Esophagus squamous epithelium (tissue), 5 donors: ENCODE data around the gene GSG1L. TPM values are rescaled to one million over a fixed set of nuclear protein-coding genes. Genes with fewer than 3 reads are reported as not detected.

ENCODE experiments used
- DNase-seq: peaks from one replicate; lab custom pipeline; 2025; lab: John Stamatoyannopoulos, UW
- H3K27ac ChIP-seq, 4 donors: fragments of 200-600 bp; sonication (generic); one replicate each; pipeline ENCODE4 v1.5.1; 2016 to 2019; ENCODE audit warnings: mild to moderate bottlenecking in 1 of 4
- H3K27me3 ChIP-seq, 4 donors: fragments of 200-600 bp; sonication (generic); 1 replicate in 3 of 4; 2 replicates in 1 of 4; pipeline versions ENCODE4 v1.5.1 to v1.6.0; 2017 to 2021; ENCODE audit warnings: antibody characterized with exemption in 1 of 4
- H3K36me3 ChIP-seq, 3 donors: fragments of 200-600 bp; sonication (generic); one replicate each; pipeline ENCODE4 v1.5.1; 2016 to 2019
- H3K4me1 ChIP-seq, 3 donors: fragments of 200-600 bp; sonication (generic); one replicate each; pipeline ENCODE4 v1.5.1; 2017 to 2019
- H3K4me3 ChIP-seq, 4 donors: fragments of 200-600 bp; sonication (generic); 1 replicate in 3 of 4; 2 replicates in 1 of 4; pipeline ENCODE4 v1.5.1; 2016 to 2019; ENCODE audit warnings: mild to moderate bottlenecking in 2 of 4, moderate library complexity in 1 of 4
- H3K9me3 ChIP-seq, 3 donors: fragments of 200-600 bp; sonication (generic); one replicate each; pipeline ENCODE4 v1.5.1; 2016 to 2019
- CTCF ChIP-seq, 6 experiments: fragments of 450-650 bp in 4 of 6; fragments of 200-600 bp in 2 of 6; sonication (generic) in 2 of 6; IDR thresholded peaks; one replicate each; pipeline ENCODE4 v1.5.1; 2016 to 2019; ENCODE audit warnings: antibody characterized with exemption in 6 of 6, mild to moderate bottlenecking in 4 of 6, moderate library complexity in 4 of 6
- POLR2A ChIP-seq, 4 donors: fragments of 450-650 bp; IDR thresholded peaks; one replicate each; pipeline ENCODE4 v1.6.1; 2017; ENCODE audit warnings: antibody characterized with exemption in 4 of 4, mild to moderate bottlenecking in 4 of 4, moderate library complexity in 3 of 4
- WGBS, 2 donors: methylation state at CpG; one replicate each; pipeline ENCODE4 v1.1.5; 2018; 5-methylcytosine and 5-hydroxymethylcytosine counted together
- intact Hi-C: fragments of 100-400 bp; cut with DNase I; formaldehyde crosslinking; loops from one replicate; pipeline ENCODE4 v1.15.0; 2022
- total RNA-seq, 4 donors: library from RNA; depleted of rRNA; stranded (reverse); fragments of >200 nt; gene quantifications; one replicate each; pipeline ENCODE4 v1.1.0, GENCODE V29; 2016
- donor health status: DM: yes; HTN: yes; CAD: no.

GSG1L gene
- total RNA-seq, 4 donors from 2014 or later, result under 0.01 to 0.21 TPM; not detected in 2

GRCh38 chr16:28009586-28010373 is 53.7 kb downstream of the GSG1L start:
- no peaks in the 10 kb centered on the region for H3K9me3 ChIP-seq
- H3K36me3 ChIP-seq, result no peaks in the 10 kb centered on the region
- 67 to 73% methylated on average over 13 to 15 of the region's 17 CpGs for WGBS, 2 donors
- no peaks in the 10 kb centered on the region for H3K4me1 ChIP-seq
- intact Hi-C loops, result no loop called here
- DNase-seq, result no peak
- TF ChIP-seq CTCF (IDR thresholded peaks at IDR 0.05), result no peak
- TF ChIP-seq POLR2A (IDR thresholded peaks at IDR 0.05), result no peak
- no peak overlapping the region for H3K4me3 ChIP-seq
- H3K27ac ChIP-seq, result no peak overlapping the region
- H3K27me3 ChIP-seq, result peaks cover 0 to 43% (median 0%) of the 10 kb centered on the region in 4 donors

DNA sequence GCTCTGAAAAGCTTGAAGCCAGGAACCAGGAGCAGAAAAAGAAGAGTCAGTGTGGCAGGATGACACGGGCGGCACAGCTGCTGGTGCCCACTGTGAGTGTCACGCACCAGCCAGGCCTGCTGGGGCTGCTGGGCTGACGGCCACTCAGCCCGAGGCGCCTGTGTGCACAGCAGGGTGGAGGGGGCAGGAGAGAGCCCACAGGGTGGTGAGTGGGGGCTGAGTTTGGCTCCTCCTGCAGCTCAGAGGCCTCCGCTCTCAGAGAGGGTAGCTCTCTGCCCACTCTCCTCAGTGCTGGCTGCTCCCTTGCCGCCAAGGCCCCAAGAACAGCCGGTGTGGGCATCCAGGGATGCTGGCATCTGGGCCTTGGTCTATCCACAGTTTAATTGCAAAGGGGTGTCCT is 59.6 kb downstream of the GSG1L start:
- Histone ChIP-seq H3K4me1 (no peaks in the 10 kb centered on the region), H3K4me3 (no peak overlapping the region), H3K9me3 (no peaks in the 10 kb centered on the region), H3K36me3 (no peaks in the 10 kb centered on the region), H3K27me3 (peaks cover 0 to 22% (median 0%) of the 10 kb centered on the region in 4 donors), H3K27ac (no peak overlapping the region)
- 62 to 75% methylated on average over 6 to 8 of the region's 9 CpGs for WGBS, 2 donors
- intact Hi-C loops, result no loop called here
- DNase-seq, result no peak
- TF ChIP-seq POLR2A (IDR thresholded peaks at IDR 0.05) (no peak), CTCF (IDR thresholded peaks at IDR 0.05) (no peak)

- H3K27me3 ChIP-seq, result peaks cover 0 to 15% (median 0%) of the 10 kb centered on the region in 4 donors
- H3K4me1 ChIP-seq, result no peaks in the 10 kb centered on the region
- no peak overlapping the region for H3K27ac ChIP-seq
- DNase-seq, result no peak
- no peaks in the 10 kb centered on the region for H3K9me3 ChIP-seq
- no peak for TF ChIP-seq CTCF (IDR thresholded peaks at IDR 0.05)
- no peak for TF ChIP-seq POLR2A (IDR thresholded peaks at IDR 0.05)
- 69 to 72% methylated on average over 13 of the region's 14 CpGs for WGBS, 2 donors
- H3K4me3 ChIP-seq, result no peak overlapping the region
- no peaks in the 10 kb centered on the region for H3K36me3 ChIP-seq
- intact Hi-C loops, result no loop called here
Measured at GRCh38 chr16:28003021-28003865, 60.3 kb downstream of the GSG1L start.

- 57 to 90% methylated on average over 1 to 3 of the region's 4 CpGs for WGBS, 2 donors
- Histone ChIP-seq H3K4me1 (no peaks in the 10 kb centered on the region), H3K9me3 (no peaks in the 10 kb centered on the region), H3K4me3 (no peak overlapping the region), H3K36me3 (no peaks in the 10 kb centered on the region), H3K27me3 (peaks cover 0 to 9% (median 0%) of the 10 kb centered on the region in 4 donors), H3K27ac (no peak overlapping the region)
- TF ChIP-seq CTCF (IDR thresholded peaks at IDR 0.05) (no peak), POLR2A (IDR thresholded peaks at IDR 0.05) (no peak)
- no peak for DNase-seq
- intact Hi-C loops, result no loop called here
Measured at GRCh38 chr16:28001642-28002041, 61.9 kb downstream of the GSG1L start.

GRCh38 chr16:28001184-28001583 is 62.3 kb downstream of the GSG1L start:
- no peaks in the 10 kb centered on the region for H3K9me3 ChIP-seq
- no peak overlapping the region for H3K4me3 ChIP-seq
- intact Hi-C loops, result no loop called here
- DNase-seq, result no peak
- WGBS, 2 donors, result 82 to 87% methylated on average over 9 of the region's 9 CpGs
- TF ChIP-seq POLR2A (IDR thresholded peaks at IDR 0.05) (no peak), CTCF (IDR thresholded peaks at IDR 0.05) (no peak)
- peaks cover 0 to 9% (median 0%) of the 10 kb centered on the region in 4 donors for H3K27me3 ChIP-seq
- H3K36me3 ChIP-seq, result no peaks in the 10 kb centered on the region
- no peak overlapping the region for H3K27ac ChIP-seq
- no peaks in the 10 kb centered on the region for H3K4me1 ChIP-seq
